Measurements from ENCODE around the gene ZNF652. TPM values are rescaled to one million over a fixed set of nuclear protein-coding genes. Genes with fewer than 3 reads are reported as not detected.
A peak's percentile ranks its signal among the peaks of the same experiment; 100 is the strongest.

The ZNF652 gene
- total and polyA plus RNA-seq, 4 donors = 6.8 to 48.9 (median 37.8) TPM

DNA sequence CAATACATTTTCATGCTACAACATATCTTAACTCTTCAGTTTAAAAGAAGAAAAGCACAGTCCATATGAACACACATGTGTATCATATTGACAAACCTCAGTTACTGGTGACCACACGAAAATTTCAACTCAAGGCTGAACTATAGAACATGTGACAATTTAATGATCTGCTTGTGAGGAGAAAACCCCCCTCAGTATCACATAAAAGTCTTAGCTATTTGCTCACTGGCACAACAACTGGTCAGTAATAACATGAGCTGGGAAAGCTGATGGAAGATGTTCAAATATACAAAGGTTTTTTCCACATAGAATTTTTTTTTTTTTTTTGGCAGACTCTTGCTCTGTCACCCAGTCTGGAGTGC is 19.5 kb downstream of the ZNF652 start:
- peaks cover 0 to 11% (median 3%) of the 10 kb centered on the region in 5 donors for H3K4me1 ChIP-seq (ENCODE audit: control insufficient read depth in 5 of 5, insufficient read depth in 5 of 5, low read length in 5 of 5)
- ATAC-seq (ENCODE audit: insufficient read depth, low FRiP score) (no peak), DNase-seq (peak in 2 of 3 donors; percentile 68 to 69)
- no peaks in the 10 kb centered on the region for H3K9me3 ChIP-seq (ENCODE audit: control insufficient read depth in 4 of 4, insufficient read depth in 3 of 4, low read length in 3 of 4)
- H3K27ac ChIP-seq (ENCODE audit: low read depth in 1 of 2, low read length in 1 of 2) = no peak overlapping the region
- H3K9ac ChIP-seq (ENCODE audit: insufficient read depth in 1 of 2, low read length in 2 of 2) = no peak overlapping the region
- no peaks in the 10 kb centered on the region for H3K27me3 ChIP-seq (ENCODE audit: control insufficient read depth in 3 of 3, insufficient read depth in 3 of 3, low read length in 2 of 3)
- H3K4me3 ChIP-seq = no peak overlapping the region
- TF ChIP-seq, protein P1, sequence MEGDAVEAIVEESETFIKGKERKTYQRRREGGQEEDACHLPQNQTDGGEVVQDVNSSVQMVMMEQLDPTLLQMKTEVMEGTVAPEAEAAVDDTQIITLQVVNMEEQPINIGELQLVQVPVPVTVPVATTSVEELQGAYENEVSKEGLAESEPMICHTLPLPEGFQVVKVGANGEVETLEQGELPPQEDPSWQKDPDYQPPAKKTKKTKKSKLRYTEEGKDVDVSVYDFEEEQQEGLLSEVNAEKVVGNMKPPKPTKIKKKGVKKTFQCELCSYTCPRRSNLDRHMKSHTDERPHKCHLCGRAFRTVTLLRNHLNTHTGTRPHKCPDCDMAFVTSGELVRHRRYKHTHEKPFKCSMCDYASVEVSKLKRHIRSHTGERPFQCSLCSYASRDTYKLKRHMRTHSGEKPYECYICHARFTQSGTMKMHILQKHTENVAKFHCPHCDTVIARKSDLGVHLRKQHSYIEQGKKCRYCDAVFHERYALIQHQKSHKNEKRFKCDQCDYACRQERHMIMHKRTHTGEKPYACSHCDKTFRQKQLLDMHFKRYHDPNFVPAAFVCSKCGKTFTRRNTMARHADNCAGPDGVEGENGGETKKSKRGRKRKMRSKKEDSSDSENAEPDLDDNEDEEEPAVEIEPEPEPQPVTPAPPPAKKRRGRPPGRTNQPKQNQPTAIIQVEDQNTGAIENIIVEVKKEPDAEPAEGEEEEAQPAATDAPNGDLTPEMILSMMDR (IDR thresholded peaks at IDR 0.05; ENCODE audit: control extremely low read depth, extremely low read depth) = no peak
- 0 to 20% methylated on average over 1 of the region's 1 CpG for WGBS, 2 donors
- H3K36me3 ChIP-seq (ENCODE audit: control insufficient read depth in 4 of 4, insufficient read depth in 4 of 4, low read length in 4 of 4) = no peaks in the 10 kb centered on the region

DNA sequence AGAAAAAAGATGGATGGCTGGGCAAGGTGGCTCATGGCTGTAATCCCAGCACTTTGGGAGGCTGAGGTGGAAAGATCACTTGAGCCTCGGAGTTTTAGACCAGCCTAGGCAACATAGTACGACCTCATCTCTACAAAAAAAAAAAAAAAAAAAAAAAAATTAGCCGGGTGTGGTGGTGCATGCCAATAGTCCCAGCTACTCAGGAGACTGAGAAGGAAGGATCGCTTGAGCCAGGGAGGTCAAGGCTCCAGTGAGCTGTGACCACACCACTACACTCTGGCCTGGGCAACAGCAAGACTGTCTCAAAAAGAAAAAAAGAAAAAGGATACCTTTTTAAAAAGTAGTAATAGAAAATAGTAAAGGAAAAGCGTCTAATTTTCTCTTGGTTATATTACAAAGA is 20.7 kb downstream of the ZNF652 start:
- WGBS, 2 donors = 50 to 87% methylated on average over 4 to 5 of the region's 5 CpGs
- ATAC-seq (ENCODE audit: insufficient read depth, low FRiP score) (no peak), DNase-seq (no peak)
- TF ChIP-seq, protein P1 (IDR thresholded peaks at IDR 0.05; ENCODE audit: control extremely low read depth, extremely low read depth) = no peak
- Histone ChIP-seq H3K4me1 (ENCODE audit: control insufficient read depth in 5 of 5, insufficient read depth in 5 of 5, low read length in 5 of 5) (peaks cover 0 to 11% (median 3%) of the 10 kb centered on the region in 5 donors), H3K36me3 (ENCODE audit: control insufficient read depth in 4 of 4, insufficient read depth in 4 of 4, low read length in 4 of 4) (no peaks in the 10 kb centered on the region), H3K9ac (ENCODE audit: insufficient read depth in 1 of 2, low read length in 2 of 2) (no peak overlapping the region), H3K9me3 (ENCODE audit: control insufficient read depth in 4 of 4, insufficient read depth in 3 of 4, low read length in 3 of 4) (no peaks in the 10 kb centered on the region), H3K27ac (ENCODE audit: low read depth in 1 of 2, low read length in 1 of 2) (no peak overlapping the region), H3K4me3 (no peak overlapping the region), H3K27me3 (ENCODE audit: control insufficient read depth in 3 of 3, insufficient read depth in 3 of 3, low read length in 2 of 3) (no peaks in the 10 kb centered on the region)

DNA sequence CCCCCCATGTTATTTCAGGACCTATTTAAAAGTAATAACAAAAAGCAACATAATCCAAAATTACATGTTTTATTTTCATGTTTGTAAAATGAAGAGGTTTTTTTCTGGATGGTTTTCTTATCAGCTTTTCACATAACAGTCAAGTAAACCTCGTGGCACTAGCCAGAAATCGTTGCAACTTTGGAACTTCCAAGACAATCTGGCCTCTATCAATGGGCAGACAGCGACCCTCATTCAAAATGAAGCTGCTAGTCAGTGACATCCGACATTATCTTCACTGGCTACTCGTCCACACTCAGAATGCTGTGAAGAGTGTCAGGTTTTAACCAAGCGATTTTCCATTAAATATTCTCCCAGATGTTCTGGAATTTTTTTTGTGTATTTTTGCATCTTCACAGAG is 22.7 kb downstream of the ZNF652 start:
- Histone ChIP-seq H3K27me3 (ENCODE audit: control insufficient read depth in 3 of 3, insufficient read depth in 3 of 3, low read length in 2 of 3) (no peaks in the 10 kb centered on the region), H3K9me3 (ENCODE audit: control insufficient read depth in 4 of 4, insufficient read depth in 3 of 4, low read length in 3 of 4) (no peaks in the 10 kb centered on the region), H3K27ac (ENCODE audit: low read depth in 1 of 2, low read length in 1 of 2) (no peak overlapping the region), H3K4me1 (ENCODE audit: control insufficient read depth in 5 of 5, insufficient read depth in 5 of 5, low read length in 5 of 5) (peaks cover 0 to 11% (median 3%) of the 10 kb centered on the region in 5 donors), H3K9ac (ENCODE audit: insufficient read depth in 1 of 2, low read length in 2 of 2) (no peak overlapping the region), H3K36me3 (ENCODE audit: control insufficient read depth in 4 of 4, insufficient read depth in 4 of 4, low read length in 4 of 4) (no peaks in the 10 kb centered on the region), H3K4me3 (no peak overlapping the region)
- no peak for ATAC-seq (ENCODE audit: insufficient read depth, low FRiP score)
- peak; percentile 17 to 71 (median 61) for DNase-seq
- TF ChIP-seq, protein P1 (IDR thresholded peaks at IDR 0.05; ENCODE audit: control extremely low read depth, extremely low read depth) = no peak
- WGBS, 2 donors = 76 to 88% methylated on average over 6 of the region's 6 CpGs

DNA sequence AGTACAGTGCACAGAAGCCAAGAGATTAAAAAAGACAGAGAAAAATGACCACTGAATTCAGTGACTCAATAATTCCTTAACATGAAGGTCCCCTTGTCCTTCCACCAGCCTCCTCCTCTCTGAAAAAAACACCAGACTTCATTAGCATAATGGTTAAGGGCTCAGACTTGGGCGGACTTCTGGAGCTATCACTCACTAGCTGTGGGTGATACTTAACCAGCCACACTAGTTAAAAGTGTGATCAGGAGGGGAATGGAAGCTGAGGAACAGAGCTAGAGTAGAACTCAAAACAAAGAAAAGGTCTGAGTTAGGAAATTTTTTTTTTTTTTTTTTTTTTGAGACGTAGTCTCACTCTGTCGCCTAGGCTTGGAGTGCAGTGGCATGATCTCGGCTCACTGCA is 23.2 kb downstream of the ZNF652 start:
- WGBS, 2 donors = 78 to 82% methylated on average over 4 of the region's 4 CpGs
- H3K9me3 ChIP-seq (ENCODE audit: control insufficient read depth in 4 of 4, insufficient read depth in 3 of 4, low read length in 3 of 4) = no peaks in the 10 kb centered on the region
- DNase-seq = no peak
- no peaks in the 10 kb centered on the region for H3K36me3 ChIP-seq (ENCODE audit: control insufficient read depth in 4 of 4, insufficient read depth in 4 of 4, low read length in 4 of 4)
- H3K9ac ChIP-seq (ENCODE audit: insufficient read depth in 1 of 2, low read length in 2 of 2) = no peak overlapping the region
- peaks cover 0 to 11% (median 6%) of the 10 kb centered on the region in 5 donors for H3K4me1 ChIP-seq (ENCODE audit: control insufficient read depth in 5 of 5, insufficient read depth in 5 of 5, low read length in 5 of 5)
- TF ChIP-seq, protein P1 (IDR thresholded peaks at IDR 0.05; ENCODE audit: control extremely low read depth, extremely low read depth) = no peak
- H3K4me3 ChIP-seq = no peak overlapping the region
- H3K27ac ChIP-seq (ENCODE audit: low read depth in 1 of 2, low read length in 1 of 2) = no peak overlapping the region
- H3K27me3 ChIP-seq (ENCODE audit: control insufficient read depth in 3 of 3, insufficient read depth in 3 of 3, low read length in 2 of 3) = no peaks in the 10 kb centered on the region
- no peak for ATAC-seq (ENCODE audit: insufficient read depth, low FRiP score)
